HCEC 1CT (cell line): ENCODE results near the gene TEDC1.

ENCODE experiments used
- DNase-seq: peaks from one replicate; pipeline ENCODE4 v3.0.0-alpha.2; 2017

The TEDC1 gene

GRCh38 chr14:105474483-105475268 lies 16.4 kb upstream of the TEDC1 start, which contains the start of gene CRIP2:
Gene CRIP2, plus strand, starts transcription at chr14:105474821. Its CDS starts 42 bp downstream, at chr14:105474863.
- DNase-seq = no peak

GRCh38 chr14:105475269-105476096 lies 15.6 kb upstream of the TEDC1 start:
- no peak for DNase-seq

DNA sequence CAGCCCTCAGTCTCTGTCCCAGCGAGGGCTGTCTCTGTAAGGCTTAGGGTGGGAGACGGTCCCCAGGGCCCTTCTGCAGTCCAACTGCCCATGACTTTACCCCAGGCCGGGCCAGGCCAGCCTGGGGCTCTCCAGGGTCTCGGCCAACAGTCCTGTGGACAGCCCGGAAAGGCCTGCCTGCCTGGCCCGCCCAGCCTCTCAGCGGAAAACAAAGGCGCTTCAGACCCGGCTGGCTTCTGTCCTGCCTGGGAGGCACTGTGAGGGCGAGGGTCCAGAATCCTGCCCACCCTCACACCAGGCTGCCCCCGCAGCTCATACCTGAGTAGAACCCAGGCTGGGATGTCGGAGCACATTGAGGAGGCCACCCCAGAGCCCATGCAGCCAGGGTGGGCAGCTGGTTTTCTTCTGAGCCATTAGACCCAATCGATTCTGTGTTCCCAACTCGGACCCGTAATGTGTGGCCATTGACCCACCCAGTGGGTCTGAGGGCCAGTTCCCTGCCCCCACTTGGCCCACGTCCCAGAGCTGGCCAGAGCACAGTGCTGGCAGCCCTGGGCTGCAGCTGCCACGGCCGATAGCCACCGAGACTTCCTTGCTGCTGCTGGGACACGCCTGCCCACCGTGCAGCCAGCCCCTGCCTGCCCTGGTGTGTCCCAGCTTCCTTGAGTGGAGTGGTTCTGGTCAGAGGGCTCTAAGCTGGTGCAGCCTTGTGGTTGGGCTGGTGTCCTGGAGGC lies 14.8 kb upstream of the TEDC1 start:
- DNase-seq = no peak

GRCh38 chr14:105476831-105477659 lies 14.0 kb upstream of the TEDC1 start:
- no peak for DNase-seq

- no peak for DNase-seq
These were observed 13.2 kb upstream of the TEDC1 start for GRCh38 chr14:105477660-105478397.

DNA sequence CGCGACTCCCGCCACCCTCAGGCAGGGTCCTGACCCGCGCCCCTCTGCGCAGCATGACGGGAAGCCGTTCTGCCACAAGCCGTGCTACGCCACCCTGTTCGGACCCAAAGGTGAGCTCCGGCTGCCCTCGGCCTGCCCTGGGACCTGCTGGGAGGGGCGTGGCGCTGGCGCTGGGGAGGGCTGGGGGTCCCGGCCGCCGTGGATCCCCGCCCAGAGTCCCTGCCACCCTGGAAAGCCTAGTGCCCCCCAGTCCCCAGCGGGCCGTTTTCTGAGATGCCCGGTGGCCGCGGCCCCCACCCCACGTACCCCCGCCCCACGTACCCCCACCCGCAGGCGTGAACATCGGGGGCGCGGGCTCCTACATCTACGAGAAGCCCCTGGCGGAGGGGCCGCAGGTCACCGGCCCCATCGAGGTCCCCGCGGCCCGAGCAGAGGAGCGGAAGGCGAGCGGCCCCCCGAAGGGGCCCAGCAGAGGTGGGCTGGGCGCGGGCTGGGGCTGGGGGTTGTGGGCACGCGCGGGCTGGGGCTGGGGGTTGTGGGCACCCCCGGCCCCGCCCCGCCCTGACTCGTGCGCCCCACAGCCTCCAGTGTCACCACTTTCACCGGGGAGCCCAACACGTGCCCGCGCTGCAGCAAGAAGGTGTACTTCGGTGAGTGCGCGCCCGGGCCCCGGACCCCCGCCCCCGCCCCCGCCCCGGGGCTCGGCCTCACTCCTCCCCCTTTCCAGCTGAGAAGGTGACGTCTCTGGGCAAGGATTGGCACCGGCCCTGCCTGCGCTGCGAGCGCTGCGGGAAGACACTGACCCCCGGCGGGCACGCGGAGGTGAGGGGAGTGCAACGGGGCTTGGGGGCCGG lies 12.4 kb upstream of the TEDC1 start:
- no peak for DNase-seq

- no peak for DNase-seq
These were observed 11.5 kb upstream of the TEDC1 start for GRCh38 chr14:105479431-105480158.

DNA sequence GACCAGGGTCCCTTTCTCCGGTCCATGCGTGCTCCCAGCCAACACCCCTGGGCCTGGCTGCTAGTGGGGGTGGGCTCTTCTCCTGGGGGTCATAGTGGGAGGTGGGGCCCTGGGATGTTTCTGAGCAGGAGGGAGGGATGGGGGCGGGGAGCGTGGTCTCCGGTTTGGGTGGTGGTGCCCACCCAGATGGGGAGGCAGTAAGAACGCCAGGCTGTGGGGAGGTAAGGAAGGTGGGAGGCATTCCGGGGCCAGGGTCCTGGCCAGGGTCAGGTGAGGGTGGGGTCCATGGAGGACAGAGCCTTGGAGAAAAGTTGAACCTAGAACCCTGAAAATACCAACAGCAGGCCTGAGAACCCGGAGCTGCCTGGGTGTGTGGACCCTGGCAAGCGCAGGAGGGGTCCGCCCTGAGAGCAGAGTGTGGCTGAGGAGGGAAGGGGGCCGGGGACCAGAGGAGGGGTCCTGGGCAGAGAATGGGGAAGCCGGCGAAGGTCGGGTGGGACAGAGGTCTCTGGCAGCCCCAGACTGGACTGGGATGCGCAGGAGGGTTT lies 10.8 kb upstream of the TEDC1 start:
- DNase-seq = no peak

DNA sequence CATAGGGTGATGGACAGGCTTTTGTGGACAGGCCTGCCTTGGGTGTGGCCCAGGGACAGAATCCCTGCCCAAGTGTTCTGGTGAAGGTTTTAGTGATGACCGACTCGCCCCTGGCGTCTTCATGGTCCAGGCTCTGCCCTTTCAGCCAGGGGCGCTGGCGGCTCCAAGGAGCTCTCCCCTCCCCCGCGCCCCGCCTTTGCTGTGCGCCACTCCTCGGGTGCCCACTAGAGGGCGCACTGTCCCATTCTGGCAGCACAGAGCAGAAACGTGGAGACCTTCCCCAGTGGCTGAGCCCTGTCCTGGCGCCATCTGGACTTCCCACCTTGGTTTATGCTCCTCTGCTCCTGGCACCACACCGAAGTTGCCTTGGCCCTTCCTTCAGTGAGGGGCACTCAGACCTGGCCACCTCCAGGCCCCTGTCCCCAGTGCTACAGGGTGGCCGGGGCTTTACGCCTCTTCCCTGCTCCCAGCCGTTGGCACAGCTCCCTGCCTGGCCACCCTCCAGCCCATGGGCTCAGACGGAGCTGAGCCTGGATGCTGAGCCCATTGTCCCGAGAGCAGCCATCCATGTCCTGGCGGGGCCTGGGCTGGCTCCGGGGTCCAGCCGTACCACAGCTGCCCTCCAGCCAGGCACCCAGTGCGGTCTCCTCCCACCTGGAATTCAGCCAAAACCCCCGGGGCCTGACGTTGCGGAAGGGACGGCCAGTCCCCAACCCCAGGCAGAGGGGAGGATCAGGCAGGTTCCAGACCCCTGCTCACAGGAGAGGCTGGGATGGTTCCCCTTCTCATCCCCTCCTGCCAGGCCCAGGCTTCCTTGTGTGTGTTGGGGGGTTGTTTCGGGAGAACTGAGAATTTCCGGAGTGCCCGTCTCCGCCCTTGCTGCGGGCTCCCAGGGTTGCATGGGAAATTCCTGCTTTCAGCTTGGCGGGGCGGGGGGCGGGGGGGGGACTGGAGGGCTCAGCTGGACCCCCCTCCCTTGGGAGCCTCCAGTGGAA lies 9.9 kb upstream of the TEDC1 start:
- peak; percentile 75 for DNase-seq

DNA sequence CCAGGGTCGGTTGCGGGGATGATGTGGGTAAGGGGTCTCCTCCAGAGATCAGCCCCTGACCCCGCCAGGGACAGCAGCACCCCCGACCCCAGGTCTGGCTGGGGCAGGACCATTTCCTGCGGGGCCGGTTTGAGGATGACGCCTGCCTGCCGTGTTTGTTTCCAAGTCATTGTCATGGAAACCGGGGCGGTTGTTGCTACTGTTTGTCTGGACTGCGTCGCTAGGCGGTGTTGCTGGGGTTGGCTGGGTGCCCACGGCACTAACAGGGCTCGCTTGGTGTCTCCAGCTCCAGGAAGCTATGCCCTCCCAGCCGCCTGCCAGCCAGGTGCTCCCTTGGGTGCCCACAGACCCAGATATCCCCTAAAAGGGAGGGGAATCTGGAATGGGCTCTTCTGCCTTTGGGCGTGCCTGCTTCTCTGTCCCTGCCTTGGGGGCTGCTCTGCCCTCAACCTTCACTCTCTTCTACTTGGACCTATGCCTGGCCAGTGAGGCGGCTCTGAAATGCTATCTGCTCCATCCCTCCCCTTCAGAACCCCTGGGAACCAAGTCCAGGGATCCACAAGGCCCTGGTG lies 9.1 kb upstream of the TEDC1 start:
- DNase-seq = peak; percentile 94

GRCh38 chr14:105482486-105483110 lies 8.4 kb upstream of the TEDC1 start:
- no peak for DNase-seq

- no peak for DNase-seq
These were observed 7.6 kb upstream of the TEDC1 start for GRCh38 chr14:105483300-105484068.

- no peak for DNase-seq
These were observed 6.7 kb upstream of the TEDC1 start for GRCh38 chr14:105484069-105484996.

DNA sequence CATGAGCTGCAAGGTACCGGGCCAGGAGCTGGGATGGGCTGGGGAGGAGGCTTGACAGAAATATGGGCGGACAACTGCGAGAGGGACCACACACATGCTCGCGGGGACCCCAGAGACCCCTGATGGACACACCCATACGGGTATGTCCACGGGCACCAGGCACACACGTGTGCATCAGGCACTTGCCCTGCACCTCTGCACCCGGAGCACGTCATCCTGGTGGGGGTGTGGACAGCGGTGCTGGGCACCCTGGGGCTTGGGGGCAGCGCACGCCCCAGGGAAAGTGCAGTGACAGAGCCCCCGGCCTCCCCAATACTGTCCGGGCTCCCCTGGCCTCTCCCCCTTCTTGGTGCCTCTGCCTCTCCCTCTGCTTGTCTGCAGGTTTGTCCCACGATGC lies 6.1 kb upstream of the TEDC1 start:
- no peak for DNase-seq

- no peak for DNase-seq
These were observed 5.3 kb upstream of the TEDC1 start for GRCh38 chr14:105485739-105486162.
